Liver (tissue), 9 donors: ENCODE results near the gene STAMBPL1. TPM values are rescaled to one million over a fixed set of nuclear protein-coding genes. Genes with fewer than 3 reads are reported as not detected.

Experiments
- DNase-seq: peaks from one replicate; pipeline ENCODE4 v3.0.0-alpha.2; 2017; ENCODE audit warnings: low spot score
- H3K27ac ChIP-seq, 2 donors: one replicate each; pipeline ENCODE4 v1.7.0; 2013; ENCODE audit warnings: inconsistent platforms in 2 of 2, low read length in 2 of 2, control low read depth in 1 of 2, low read depth in 1 of 2, mild to moderate bottlenecking in 1 of 2
- H3K27me3 ChIP-seq, 4 donors: one replicate each; pipeline versions ENCODE4 v1.6.1 to v1.7.0; 2013; ENCODE audit warnings: low read length in 3 of 4, inconsistent platforms in 1 of 4, mild to moderate bottlenecking in 1 of 4, moderate library complexity in 1 of 4; ENCODE audit not compliant: control insufficient read depth in 4 of 4, insufficient read depth in 4 of 4
- H3K36me3 ChIP-seq, 4 donors: one replicate each; pipeline versions ENCODE4 v1.6.1 to v1.7.0; 2013; ENCODE audit warnings: low read length in 3 of 4, mild to moderate bottlenecking in 3 of 4, low read depth in 1 of 4, moderate library complexity in 1 of 4; ENCODE audit not compliant: control insufficient read depth in 4 of 4, insufficient read depth in 3 of 4
- H3K4me1 ChIP-seq, 4 donors: one replicate each; pipeline versions ENCODE4 v1.6.1 to v1.7.0; 2013; ENCODE audit warnings: low read length in 3 of 4, mild to moderate bottlenecking in 3 of 4, moderate library complexity in 1 of 4; ENCODE audit not compliant: control insufficient read depth in 4 of 4, insufficient read depth in 4 of 4
- H3K4me3 ChIP-seq, 3 donors: one replicate each; pipeline versions ENCODE4 v1.6.1 to v1.7.0; 2013; ENCODE audit warnings: low read length in 3 of 3, control low read depth in 1 of 3, low read depth in 1 of 3, mild to moderate bottlenecking in 1 of 3
- H3K9ac ChIP-seq, 2 donors: one replicate each; pipeline ENCODE4 v1.7.0; 2013; ENCODE audit warnings: low read length in 2 of 2, mild to moderate bottlenecking in 2 of 2, moderate library complexity in 2 of 2, control low read depth in 1 of 2, low read depth in 1 of 2
- H3K9me3 ChIP-seq, 4 donors: one replicate each; pipeline versions ENCODE4 v1.6.1 to v1.7.0; 2013; ENCODE audit warnings: low read length in 3 of 4; ENCODE audit not compliant: control insufficient read depth in 4 of 4
- EGR1 ChIP-seq, 2 donors: IDR thresholded peaks; 2 replicates each; pipeline ENCODE4 v1.6.1; 2016 to 2018; ENCODE audit warnings: antibody characterized with exemption in 2 of 2, low read depth in 2 of 2
- FOXA1 ChIP-seq: IDR thresholded peaks from 2 replicates; pipeline ENCODE4 v1.6.1; 2016; ENCODE audit warnings: antibody characterized with exemption
- FOXA2 ChIP-seq: IDR thresholded peaks from 2 replicates; pipeline ENCODE4 v1.6.1; 2016; ENCODE audit warnings: antibody characterized with exemption
- GABPA ChIP-seq, 2 donors: IDR thresholded peaks in 1 of 2; conservative IDR thresholded peaks in 1 of 2; 2 replicates each; pipeline ENCODE4 v1.6.1; 2016; ENCODE audit warnings: antibody characterized with exemption in 2 of 2, mild to moderate bottlenecking in 1 of 2, moderate library complexity in 1 of 2
- HNF4A ChIP-seq, 2 donors: conservative IDR thresholded peaks; 2 replicates each; pipeline ENCODE4 v1.6.1; 2016; ENCODE audit warnings: antibody characterized with exemption in 2 of 2, mild to moderate bottlenecking in 2 of 2
- HNF4G ChIP-seq: IDR thresholded peaks from 2 replicates; pipeline ENCODE4 v1.6.1; 2016; ENCODE audit warnings: antibody characterized with exemption
- JUND ChIP-seq, 2 donors: IDR thresholded peaks; 2 replicates each; pipeline ENCODE4 v1.6.1; 2016; ENCODE audit warnings: antibody characterized with exemption in 2 of 2
- NR2F2 ChIP-seq: IDR thresholded peaks from 2 replicates; pipeline ENCODE4 v1.6.1; 2016; ENCODE audit warnings: antibody characterized with exemption
- RXRA ChIP-seq, 2 donors: IDR thresholded peaks; 2 replicates each; pipeline ENCODE4 v1.6.1; 2017 to 2018; ENCODE audit warnings: antibody characterized with exemption in 2 of 2, mild to moderate bottlenecking in 1 of 2
- SP1 ChIP-seq: IDR thresholded peaks from 2 replicates; pipeline ENCODE4 v1.6.1; 2018; ENCODE audit warnings: antibody characterized with exemption, mild to moderate bottlenecking
- TAF1 ChIP-seq: conservative IDR thresholded peaks from 2 replicates; pipeline ENCODE4 v1.6.1; 2016; ENCODE audit warnings: antibody characterized with exemption, mild to moderate bottlenecking
- YY1 ChIP-seq: IDR thresholded peaks from 2 replicates; pipeline ENCODE4 v1.6.1; 2016; ENCODE audit warnings: antibody characterized with exemption, mild to moderate bottlenecking
- WGBS: extraction: QIAGEN DNeasy Blood & Tissue Kit; methylation state at CpG from one replicate; pipeline ENCODE4 v1.1.7; 2013; 5-methylcytosine and 5-hydroxymethylcytosine counted together
- polyA plus RNA-seq, 2 donors: library from polyadenylated mRNA; stranded (reverse) in 1 of 2; unstranded in 1 of 2; fragments of 200-250 nt in 1 of 2; fragments of >200 nt in 1 of 2; fragmentation: Nextera tagmentation in 1 of 2; extraction: Ambion mirVana in 1 of 2; gene quantifications; one replicate each; pipeline versions ENCODE4 v1.2.1 to v1.2.3, GENCODE V29; 2013 to 2015
- total RNA-seq, 2 donors: library from RNA; depleted of rRNA; stranded (reverse); fragments of >200 nt; gene quantifications; one replicate each; pipeline ENCODE4 v1.2.3, GENCODE V29; 2014
- TF ChIP-seq, protein P1 (sequence below): IDR thresholded peaks from 2 replicates; pipeline ENCODE4 v1.6.1; 2016; ENCODE audit warnings: antibody characterized with exemption, mild to moderate bottlenecking
- TF ChIP-seq, protein P2 (sequence below): IDR thresholded peaks from 2 replicates; pipeline ENCODE4 v1.6.1; 2016; ENCODE audit warnings: antibody characterized with exemption
- TF ChIP-seq, protein P3 (sequence below): fragments of 150-350 bp; IDR thresholded peaks from 2 replicates; pipeline ENCODE4 v1.5.1; 2017; ENCODE audit warnings: improper control_type of control experiment, low read depth, low read length; ENCODE audit not compliant: missing input control
- TF ChIP-seq, protein P4 (sequence below): IDR thresholded peaks from 2 replicates; pipeline ENCODE4 v1.6.1; 2016; ENCODE audit warnings: antibody characterized with exemption
- TF ChIP-seq, protein P5 (sequence below): IDR thresholded peaks from 2 replicates; pipeline ENCODE4 v1.6.1; 2016; ENCODE audit warnings: antibody characterized with exemption
- donor health status: healthy.
- donor health status: healthy.
- donor health status: healthy.
- donor health status: healthy.
- donor health status: healthy.

STAMBPL1 gene
- total and polyA plus RNA-seq, 4 donors, result 1.3 to 8.0 (median 3.7) TPM

DNA sequence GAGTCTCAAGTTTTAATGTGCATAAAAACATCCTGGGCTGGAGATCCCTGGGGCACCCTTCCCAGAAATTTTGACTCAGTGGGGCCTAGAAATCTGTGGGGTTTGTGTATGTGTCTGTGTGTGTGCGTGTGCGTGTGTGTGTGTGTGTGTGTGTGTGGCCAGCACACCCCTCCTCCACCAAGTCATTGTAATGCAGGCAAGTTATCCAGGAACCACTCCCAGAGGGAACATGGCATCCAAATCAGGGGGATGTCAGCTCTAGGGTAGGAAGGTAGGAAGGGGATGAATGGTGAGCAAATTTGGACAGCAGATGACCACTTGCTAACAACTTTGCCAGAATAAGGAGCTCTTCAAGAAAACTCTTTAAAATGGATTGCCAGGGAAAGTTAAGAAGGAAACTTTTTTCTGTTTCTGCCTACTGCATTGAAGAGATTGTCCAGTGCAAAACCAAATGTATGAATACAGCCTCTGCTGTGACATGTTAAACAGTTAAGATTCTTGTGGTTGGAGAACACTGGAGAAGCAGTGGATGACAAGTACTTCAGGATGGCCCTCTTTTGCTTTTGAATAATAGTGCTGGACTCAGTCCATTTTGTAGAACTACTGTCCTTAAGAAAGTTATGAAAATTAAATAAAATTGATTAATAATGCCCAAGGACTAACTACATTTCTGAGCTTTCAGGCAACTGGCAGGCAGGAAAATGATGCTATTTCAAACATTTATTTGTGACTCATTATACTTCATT is 12.3 kb downstream of the STAMBPL1 start:
- WGBS, result 84% methylated on average over 2 of the region's 2 CpGs
- Histone ChIP-seq H3K36me3 (no peaks in the 10 kb centered on the region), H3K27me3 (no peaks in the 10 kb centered on the region), H3K4me3 (no peak overlapping the region), H3K9me3 (no peaks in the 10 kb centered on the region), H3K9ac (no peak overlapping the region), H3K4me1 (peaks cover 7 to 17% (median 14%) of the 10 kb centered on the region in 4 donors), H3K27ac (no peak overlapping the region)
- DNase-seq, result no peak
- TF ChIP-seq TAF1 (no peak), GABPA (IDR thresholded peaks at IDR 0.05 in 1 of 2, conservative IDR thresholded peaks at IDR 0.05 in 1 of 2) (no peak), EGR1 (IDR thresholded peaks at IDR 0.05; ENCODE audit: low read depth in 2 of 2) (no peak), FOXA1 (no peak), FOXA2 (no peak), NR2F2 (no peak), RXRA (IDR thresholded peaks at IDR 0.05) (no peak), SP1 (no peak), HNF4G (no peak), JUND (IDR thresholded peaks at IDR 0.05) (no peak), YY1 (no peak), HNF4A (conservative IDR thresholded peaks at IDR 0.05) (no peak)
- TF ChIP-seq, protein P1, sequence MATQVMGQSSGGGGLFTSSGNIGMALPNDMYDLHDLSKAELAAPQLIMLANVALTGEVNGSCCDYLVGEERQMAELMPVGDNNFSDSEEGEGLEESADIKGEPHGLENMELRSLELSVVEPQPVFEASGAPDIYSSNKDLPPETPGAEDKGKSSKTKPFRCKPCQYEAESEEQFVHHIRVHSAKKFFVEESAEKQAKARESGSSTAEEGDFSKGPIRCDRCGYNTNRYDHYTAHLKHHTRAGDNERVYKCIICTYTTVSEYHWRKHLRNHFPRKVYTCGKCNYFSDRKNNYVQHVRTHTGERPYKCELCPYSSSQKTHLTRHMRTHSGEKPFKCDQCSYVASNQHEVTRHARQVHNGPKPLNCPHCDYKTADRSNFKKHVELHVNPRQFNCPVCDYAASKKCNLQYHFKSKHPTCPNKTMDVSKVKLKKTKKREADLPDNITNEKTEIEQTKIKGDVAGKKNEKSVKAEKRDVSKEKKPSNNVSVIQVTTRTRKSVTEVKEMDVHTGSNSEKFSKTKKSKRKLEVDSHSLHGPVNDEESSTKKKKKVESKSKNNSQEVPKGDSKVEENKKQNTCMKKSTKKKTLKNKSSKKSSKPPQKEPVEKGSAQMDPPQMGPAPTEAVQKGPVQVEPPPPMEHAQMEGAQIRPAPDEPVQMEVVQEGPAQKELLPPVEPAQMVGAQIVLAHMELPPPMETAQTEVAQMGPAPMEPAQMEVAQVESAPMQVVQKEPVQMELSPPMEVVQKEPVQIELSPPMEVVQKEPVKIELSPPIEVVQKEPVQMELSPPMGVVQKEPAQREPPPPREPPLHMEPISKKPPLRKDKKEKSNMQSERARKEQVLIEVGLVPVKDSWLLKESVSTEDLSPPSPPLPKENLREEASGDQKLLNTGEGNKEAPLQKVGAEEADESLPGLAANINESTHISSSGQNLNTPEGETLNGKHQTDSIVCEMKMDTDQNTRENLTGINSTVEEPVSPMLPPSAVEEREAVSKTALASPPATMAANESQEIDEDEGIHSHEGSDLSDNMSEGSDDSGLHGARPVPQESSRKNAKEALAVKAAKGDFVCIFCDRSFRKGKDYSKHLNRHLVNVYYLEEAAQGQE, result no peak
- TF ChIP-seq, protein P2, sequence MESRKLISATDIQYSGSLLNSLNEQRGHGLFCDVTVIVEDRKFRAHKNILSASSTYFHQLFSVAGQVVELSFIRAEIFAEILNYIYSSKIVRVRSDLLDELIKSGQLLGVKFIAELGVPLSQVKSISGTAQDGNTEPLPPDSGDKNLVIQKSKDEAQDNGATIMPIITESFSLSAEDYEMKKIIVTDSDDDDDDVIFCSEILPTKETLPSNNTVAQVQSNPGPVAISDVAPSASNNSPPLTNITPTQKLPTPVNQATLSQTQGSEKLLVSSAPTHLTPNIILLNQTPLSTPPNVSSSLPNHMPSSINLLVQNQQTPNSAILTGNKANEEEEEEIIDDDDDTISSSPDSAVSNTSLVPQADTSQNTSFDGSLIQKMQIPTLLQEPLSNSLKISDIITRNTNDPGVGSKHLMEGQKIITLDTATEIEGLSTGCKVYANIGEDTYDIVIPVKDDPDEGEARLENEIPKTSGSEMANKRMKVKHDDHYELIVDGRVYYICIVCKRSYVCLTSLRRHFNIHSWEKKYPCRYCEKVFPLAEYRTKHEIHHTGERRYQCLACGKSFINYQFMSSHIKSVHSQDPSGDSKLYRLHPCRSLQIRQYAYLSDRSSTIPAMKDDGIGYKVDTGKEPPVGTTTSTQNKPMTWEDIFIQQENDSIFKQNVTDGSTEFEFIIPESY, result no peak
- TF ChIP-seq, protein P3, sequence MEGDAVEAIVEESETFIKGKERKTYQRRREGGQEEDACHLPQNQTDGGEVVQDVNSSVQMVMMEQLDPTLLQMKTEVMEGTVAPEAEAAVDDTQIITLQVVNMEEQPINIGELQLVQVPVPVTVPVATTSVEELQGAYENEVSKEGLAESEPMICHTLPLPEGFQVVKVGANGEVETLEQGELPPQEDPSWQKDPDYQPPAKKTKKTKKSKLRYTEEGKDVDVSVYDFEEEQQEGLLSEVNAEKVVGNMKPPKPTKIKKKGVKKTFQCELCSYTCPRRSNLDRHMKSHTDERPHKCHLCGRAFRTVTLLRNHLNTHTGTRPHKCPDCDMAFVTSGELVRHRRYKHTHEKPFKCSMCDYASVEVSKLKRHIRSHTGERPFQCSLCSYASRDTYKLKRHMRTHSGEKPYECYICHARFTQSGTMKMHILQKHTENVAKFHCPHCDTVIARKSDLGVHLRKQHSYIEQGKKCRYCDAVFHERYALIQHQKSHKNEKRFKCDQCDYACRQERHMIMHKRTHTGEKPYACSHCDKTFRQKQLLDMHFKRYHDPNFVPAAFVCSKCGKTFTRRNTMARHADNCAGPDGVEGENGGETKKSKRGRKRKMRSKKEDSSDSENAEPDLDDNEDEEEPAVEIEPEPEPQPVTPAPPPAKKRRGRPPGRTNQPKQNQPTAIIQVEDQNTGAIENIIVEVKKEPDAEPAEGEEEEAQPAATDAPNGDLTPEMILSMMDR, result no peak
- TF ChIP-seq, protein P4, sequence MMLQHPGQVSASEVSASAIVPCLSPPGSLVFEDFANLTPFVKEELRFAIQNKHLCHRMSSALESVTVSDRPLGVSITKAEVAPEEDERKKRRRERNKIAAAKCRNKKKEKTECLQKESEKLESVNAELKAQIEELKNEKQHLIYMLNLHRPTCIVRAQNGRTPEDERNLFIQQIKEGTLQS, result no peak
- TF ChIP-seq, protein P5, sequence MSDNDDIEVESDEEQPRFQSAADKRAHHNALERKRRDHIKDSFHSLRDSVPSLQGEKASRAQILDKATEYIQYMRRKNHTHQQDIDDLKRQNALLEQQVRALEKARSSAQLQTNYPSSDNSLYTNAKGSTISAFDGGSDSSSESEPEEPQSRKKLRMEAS, result no peak
